WTC11 (cell line): Measurements from ENCODE around the gene DNAJC25.

Experiments used
- IRF1 ChIP-seq: sonication (generic); formaldehyde crosslinking; IDR thresholded peaks from 2 replicates; pipeline ENCODE4 v1.8.0; 2023; ENCODE audit warnings: missing genetic modification reagents
- MAX ChIP-seq: sonication (generic); formaldehyde crosslinking; IDR thresholded peaks from 2 replicates; pipeline ENCODE4 v1.8.0; 2022; ENCODE audit warnings: mild to moderate bottlenecking, missing genetic modification reagents
- NFE2L1 ChIP-seq: sonication (generic); formaldehyde crosslinking; IDR thresholded peaks from 2 replicates; pipeline ENCODE4 v1.8.1; 2023; ENCODE audit warnings: missing genetic modification reagents
- TF ChIP-seq, protein P1 (sequence below): fragments of 200-600 bp; IDR thresholded peaks from 2 replicates; pipeline ENCODE4 v1.8.0; 2022; ENCODE audit warnings: antibody characterized with exemption
- TF ChIP-seq, protein P2 (sequence below): sonication (generic); formaldehyde crosslinking; IDR thresholded peaks from 2 replicates; pipeline ENCODE4 v1.8.0; 2023; ENCODE audit warnings: missing genetic modification reagents, mild to moderate bottlenecking, borderline replicate concordance
- TF ChIP-seq, protein P3 (sequence below): sonication (generic); formaldehyde crosslinking; IDR thresholded peaks from 2 replicates; pipeline ENCODE4 v1.8.1; 2022; ENCODE audit warnings: missing genetic modification reagents, borderline replicate concordance

- TF ChIP-seq, protein P1, sequence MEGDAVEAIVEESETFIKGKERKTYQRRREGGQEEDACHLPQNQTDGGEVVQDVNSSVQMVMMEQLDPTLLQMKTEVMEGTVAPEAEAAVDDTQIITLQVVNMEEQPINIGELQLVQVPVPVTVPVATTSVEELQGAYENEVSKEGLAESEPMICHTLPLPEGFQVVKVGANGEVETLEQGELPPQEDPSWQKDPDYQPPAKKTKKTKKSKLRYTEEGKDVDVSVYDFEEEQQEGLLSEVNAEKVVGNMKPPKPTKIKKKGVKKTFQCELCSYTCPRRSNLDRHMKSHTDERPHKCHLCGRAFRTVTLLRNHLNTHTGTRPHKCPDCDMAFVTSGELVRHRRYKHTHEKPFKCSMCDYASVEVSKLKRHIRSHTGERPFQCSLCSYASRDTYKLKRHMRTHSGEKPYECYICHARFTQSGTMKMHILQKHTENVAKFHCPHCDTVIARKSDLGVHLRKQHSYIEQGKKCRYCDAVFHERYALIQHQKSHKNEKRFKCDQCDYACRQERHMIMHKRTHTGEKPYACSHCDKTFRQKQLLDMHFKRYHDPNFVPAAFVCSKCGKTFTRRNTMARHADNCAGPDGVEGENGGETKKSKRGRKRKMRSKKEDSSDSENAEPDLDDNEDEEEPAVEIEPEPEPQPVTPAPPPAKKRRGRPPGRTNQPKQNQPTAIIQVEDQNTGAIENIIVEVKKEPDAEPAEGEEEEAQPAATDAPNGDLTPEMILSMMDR, result no peak
- TF ChIP-seq MAX (CRISPR knock-in tag), result no peak
- TF ChIP-seq, protein P2, sequence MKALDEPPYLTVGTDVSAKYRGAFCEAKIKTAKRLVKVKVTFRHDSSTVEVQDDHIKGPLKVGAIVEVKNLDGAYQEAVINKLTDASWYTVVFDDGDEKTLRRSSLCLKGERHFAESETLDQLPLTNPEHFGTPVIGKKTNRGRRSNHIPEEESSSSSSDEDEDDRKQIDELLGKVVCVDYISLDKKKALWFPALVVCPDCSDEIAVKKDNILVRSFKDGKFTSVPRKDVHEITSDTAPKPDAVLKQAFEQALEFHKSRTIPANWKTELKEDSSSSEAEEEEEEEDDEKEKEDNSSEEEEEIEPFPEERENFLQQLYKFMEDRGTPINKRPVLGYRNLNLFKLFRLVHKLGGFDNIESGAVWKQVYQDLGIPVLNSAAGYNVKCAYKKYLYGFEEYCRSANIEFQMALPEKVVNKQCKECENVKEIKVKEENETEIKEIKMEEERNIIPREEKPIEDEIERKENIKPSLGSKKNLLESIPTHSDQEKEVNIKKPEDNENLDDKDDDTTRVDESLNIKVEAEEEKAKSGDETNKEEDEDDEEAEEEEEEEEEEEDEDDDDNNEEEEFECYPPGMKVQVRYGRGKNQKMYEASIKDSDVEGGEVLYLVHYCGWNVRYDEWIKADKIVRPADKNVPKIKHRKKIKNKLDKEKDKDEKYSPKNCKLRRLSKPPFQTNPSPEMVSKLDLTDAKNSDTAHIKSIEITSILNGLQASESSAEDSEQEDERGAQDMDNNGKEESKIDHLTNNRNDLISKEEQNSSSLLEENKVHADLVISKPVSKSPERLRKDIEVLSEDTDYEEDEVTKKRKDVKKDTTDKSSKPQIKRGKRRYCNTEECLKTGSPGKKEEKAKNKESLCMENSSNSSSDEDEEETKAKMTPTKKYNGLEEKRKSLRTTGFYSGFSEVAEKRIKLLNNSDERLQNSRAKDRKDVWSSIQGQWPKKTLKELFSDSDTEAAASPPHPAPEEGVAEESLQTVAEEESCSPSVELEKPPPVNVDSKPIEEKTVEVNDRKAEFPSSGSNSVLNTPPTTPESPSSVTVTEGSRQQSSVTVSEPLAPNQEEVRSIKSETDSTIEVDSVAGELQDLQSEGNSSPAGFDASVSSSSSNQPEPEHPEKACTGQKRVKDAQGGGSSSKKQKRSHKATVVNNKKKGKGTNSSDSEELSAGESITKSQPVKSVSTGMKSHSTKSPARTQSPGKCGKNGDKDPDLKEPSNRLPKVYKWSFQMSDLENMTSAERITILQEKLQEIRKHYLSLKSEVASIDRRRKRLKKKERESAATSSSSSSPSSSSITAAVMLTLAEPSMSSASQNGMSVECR, result no peak
- TF ChIP-seq, protein P3, sequence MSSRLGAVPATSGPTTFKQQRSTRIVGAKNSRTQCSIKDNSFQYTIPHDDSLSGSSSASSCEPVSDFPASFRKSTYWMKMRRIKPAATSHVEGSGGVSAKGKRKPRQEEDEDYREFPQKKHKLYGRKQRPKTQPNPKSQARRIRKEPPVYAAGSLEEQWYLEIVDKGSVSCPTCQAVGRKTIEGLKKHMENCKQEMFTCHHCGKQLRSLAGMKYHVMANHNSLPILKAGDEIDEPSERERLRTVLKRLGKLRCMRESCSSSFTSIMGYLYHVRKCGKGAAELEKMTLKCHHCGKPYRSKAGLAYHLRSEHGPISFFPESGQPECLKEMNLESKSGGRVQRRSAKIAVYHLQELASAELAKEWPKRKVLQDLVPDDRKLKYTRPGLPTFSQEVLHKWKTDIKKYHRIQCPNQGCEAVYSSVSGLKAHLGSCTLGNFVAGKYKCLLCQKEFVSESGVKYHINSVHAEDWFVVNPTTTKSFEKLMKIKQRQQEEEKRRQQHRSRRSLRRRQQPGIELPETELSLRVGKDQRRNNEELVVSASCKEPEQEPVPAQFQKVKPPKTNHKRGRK (CRISPR knock-in tag), result no peak
- no peak for TF ChIP-seq NFE2L1
- no peak for TF ChIP-seq IRF1 (CRISPR knock-in tag)
Measured at GRCh38 chr9:111604054-111604615, 27.0 kb upstream of the DNAJC25 start.
